HAP-1 (cell line): ENCODE results near the gene RFXANK.

Experiments
- DNase-seq, 2 experiments: peaks; one replicate each; pipeline ENCODE4 v3.0.0-alpha.2; 2016 to 2020; ENCODE audit warnings: low spot score in 2 of 2
- H3K27me3 ChIP-seq: fragments of 250-450 bp; sonication (Bioruptor Pico); 2 replicates; pipeline ENCODE4 v1.5.1; 2020; ENCODE audit warnings: low read depth, mild to moderate bottlenecking, moderate library complexity
- H3K36me3 ChIP-seq: fragments of 250-450 bp; sonication (Bioruptor Pico); replicated peaks from 2 replicates; pipeline ENCODE4 v1.5.1; 2020; ENCODE audit warnings: mild to moderate bottlenecking
- H3K4me1 ChIP-seq: fragments of 250-450 bp; sonication (Bioruptor Pico); 2 replicates; pipeline ENCODE4 v1.5.1; 2020; ENCODE audit warnings: mild to moderate bottlenecking
- H3K4me3 ChIP-seq: fragments of 250-450 bp; sonication (Bioruptor Pico); 2 replicates; pipeline ENCODE4 v1.5.1; 2020; ENCODE audit warnings: mild to moderate bottlenecking, moderate library complexity
- H3K9me3 ChIP-seq: fragments of 250-450 bp; sonication (Bioruptor Pico); 2 replicates; pipeline ENCODE4 v1.5.1; 2020; ENCODE audit warnings: mild to moderate bottlenecking, moderate library complexity
- in situ Hi-C: fragments of 300-500 bp; cut with MboI; formaldehyde crosslinking; loops from 3 replicates; pipeline ENCODE4 v1.14.3; 2020; ENCODE audit warnings: low sequenced_read_pairs, inconsistent platforms, mixed read lengths

The RFXANK gene

GRCh38 chr19:19238126-19238894 is 46.3 kb downstream of the RFXANK start:
- in situ Hi-C loops, result no loop called here
- H3K27me3 ChIP-seq, result no peaks in the 10 kb centered on the region
- no peaks in the 10 kb centered on the region for H3K36me3 ChIP-seq
- H3K4me3 ChIP-seq, result no peak overlapping the region
- H3K9me3 ChIP-seq, result peaks cover 5% of the 10 kb centered on the region
- no peak for DNase-seq
- no peaks in the 10 kb centered on the region for H3K4me1 ChIP-seq

- no peak for DNase-seq
- no peaks in the 10 kb centered on the region for H3K27me3 ChIP-seq
- no peaks in the 10 kb centered on the region for H3K4me1 ChIP-seq
- H3K4me3 ChIP-seq, result no peak overlapping the region
- no peaks in the 10 kb centered on the region for H3K36me3 ChIP-seq
- in situ Hi-C loops, result no loop called here
- H3K9me3 ChIP-seq, result peaks cover 2% of the 10 kb centered on the region; the same call in 1 of the 2 replicates
Observed at GRCh38 chr19:19239675-19240074, 47.6 kb downstream of the RFXANK start.

GRCh38 chr19:19240476-19240875 is 48.4 kb downstream of the RFXANK start:
- Histone ChIP-seq H3K27me3 (no peaks in the 10 kb centered on the region), H3K36me3 (no peaks in the 10 kb centered on the region), H3K4me3 (no peak overlapping the region), H3K4me1 (no peaks in the 10 kb centered on the region), H3K9me3 (no peaks in the 10 kb centered on the region; the same call in 1 of the 2 replicates)
- no peak for DNase-seq
- in situ Hi-C loops, result no loop called here

- in situ Hi-C loops, result no loop called here
- H3K4me3 ChIP-seq, result no peak overlapping the region
- 0 out of 2 replicates have a peak, but pooled peaks cover 3% of the 10 kb centered on the region for H3K27me3 ChIP-seq
- no peaks in the 10 kb centered on the region for H3K9me3 ChIP-seq
- DNase-seq, result no peak
- H3K4me1 ChIP-seq, result no peaks in the 10 kb centered on the region
- H3K36me3 ChIP-seq, result no peaks in the 10 kb centered on the region
Observed at GRCh38 chr19:19250196-19250801, 58.2 kb downstream of the RFXANK start.
